Activated B cell treated with CpG ODN at 0.5 μM for 24 hours (primary cell): ENCODE results near the gene PRMT5. TPM values are rescaled to one million over a fixed set of nuclear protein-coding genes. Genes with fewer than 3 reads are reported as not detected.

Experiments used
- ATAC-seq: fragments of 200-7000 bp; cut with Tn5 transposase; one replicate; pipeline ENCODE4 v1.10.0; 2021; ENCODE audit warnings: low read depth, mild to moderate bottlenecking, moderate library complexity
- CTCF ChIA-PET: fragments of 350-600 bp; sonication (Branson Sonifier 250); formaldehyde crosslinking; loops from one replicate; lab custom pipeline; 2021; ENCODE audit warnings: antibody characterized with exemption; lab: Charles Lee
- POLR2A ChIA-PET: fragments of 350-600 bp; sonication (Branson Sonifier 250); formaldehyde crosslinking; loops from one replicate; lab custom pipeline; 2021; ENCODE audit warnings: antibody characterized with exemption; lab: Charles Lee
- DNase-seq: peaks from one replicate; pipeline ENCODE4 v3.0.0; 2022
- H3K27ac Mint-ChIP-seq: one replicate; pipeline ENCODE4 v1.8.0; 2020; ENCODE audit warnings: mixed read lengths
- H3K27me3 Mint-ChIP-seq: one replicate; pipeline ENCODE4 v1.8.0; 2021; ENCODE audit warnings: mixed read lengths
- H3K36me3 Mint-ChIP-seq: one replicate; pipeline ENCODE4 v1.8.0; 2021; ENCODE audit warnings: low read depth, mixed read lengths
- H3K4me1 Mint-ChIP-seq: one replicate; pipeline ENCODE4 v1.8.0; 2021; ENCODE audit warnings: mixed read lengths
- H3K4me3 Mint-ChIP-seq: one replicate; pipeline ENCODE4 v1.8.0; 2020; ENCODE audit warnings: mild to moderate bottlenecking, mixed read lengths
- H3K9me3 Mint-ChIP-seq: one replicate; pipeline ENCODE4 v1.8.0; 2020; ENCODE audit warnings: mixed read lengths
- intact Hi-C: fragments of 100-400 bp; cut with micrococcal nuclease; formaldehyde crosslinking; loops from one replicate; pipeline ENCODE4 v1.15.1; 2024
- total RNA-seq: library from RNA; stranded (reverse); gene quantifications from 2 replicates; pipeline ENCODE4 v1.2.3, GENCODE V29; 2022
- TF ChIP-seq, protein P1 (sequence below): fragments of 200-600 bp; IDR thresholded peaks from one replicate; pipeline ENCODE4 v1.8.0; 2022; ENCODE audit warnings: antibody characterized with exemption, mild to moderate bottlenecking

The PRMT5 gene
- total RNA-seq, 1 donor from 2014 or later = 75.3 TPM

DNA sequence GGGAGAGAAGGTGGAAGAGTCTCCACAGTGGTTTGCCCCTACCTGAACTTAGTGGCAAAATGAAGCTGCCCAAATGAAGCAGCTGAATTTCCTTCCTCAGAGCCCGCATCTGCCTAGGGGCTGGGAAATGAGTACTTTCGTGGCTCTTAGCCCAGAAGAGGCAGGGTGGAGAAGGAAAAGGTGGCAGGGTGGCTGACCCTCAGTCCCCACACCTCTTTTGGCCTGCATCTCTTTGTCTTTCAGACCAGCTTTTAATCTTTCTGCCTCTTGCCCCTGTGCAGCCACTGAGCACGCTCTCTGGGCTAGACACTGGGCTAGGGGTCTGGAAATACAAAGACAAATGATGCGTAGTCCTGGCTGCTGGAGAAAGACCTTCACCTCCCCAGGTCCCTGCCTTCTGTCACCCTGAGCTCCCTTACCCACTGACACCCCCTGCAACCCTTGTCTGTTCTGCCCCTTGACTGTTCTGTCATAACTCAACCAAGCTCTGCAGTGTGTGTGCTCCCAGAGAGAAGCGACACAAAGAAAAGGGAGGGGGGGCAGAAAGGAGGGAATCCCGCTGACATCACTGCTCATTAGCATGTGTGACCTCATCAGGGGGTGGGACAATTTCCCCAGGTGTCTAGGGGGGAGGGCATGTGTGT, 46.5 kb downstream of the PRMT5 start:
- Mint-ChIP-seq H3K9me3 (no peaks in the 10 kb centered on the region), H3K27ac (no peak overlapping the region), H3K4me3 (peak overlapping the region; percentile 7), H3K27me3 (no peaks in the 10 kb centered on the region), H3K4me1 (peaks cover 55% of the 10 kb centered on the region), H3K36me3 (peaks cover 28% of the 10 kb centered on the region)
- DNase-seq (no peak), ATAC-seq (no peak)
- TF ChIP-seq, protein P1, sequence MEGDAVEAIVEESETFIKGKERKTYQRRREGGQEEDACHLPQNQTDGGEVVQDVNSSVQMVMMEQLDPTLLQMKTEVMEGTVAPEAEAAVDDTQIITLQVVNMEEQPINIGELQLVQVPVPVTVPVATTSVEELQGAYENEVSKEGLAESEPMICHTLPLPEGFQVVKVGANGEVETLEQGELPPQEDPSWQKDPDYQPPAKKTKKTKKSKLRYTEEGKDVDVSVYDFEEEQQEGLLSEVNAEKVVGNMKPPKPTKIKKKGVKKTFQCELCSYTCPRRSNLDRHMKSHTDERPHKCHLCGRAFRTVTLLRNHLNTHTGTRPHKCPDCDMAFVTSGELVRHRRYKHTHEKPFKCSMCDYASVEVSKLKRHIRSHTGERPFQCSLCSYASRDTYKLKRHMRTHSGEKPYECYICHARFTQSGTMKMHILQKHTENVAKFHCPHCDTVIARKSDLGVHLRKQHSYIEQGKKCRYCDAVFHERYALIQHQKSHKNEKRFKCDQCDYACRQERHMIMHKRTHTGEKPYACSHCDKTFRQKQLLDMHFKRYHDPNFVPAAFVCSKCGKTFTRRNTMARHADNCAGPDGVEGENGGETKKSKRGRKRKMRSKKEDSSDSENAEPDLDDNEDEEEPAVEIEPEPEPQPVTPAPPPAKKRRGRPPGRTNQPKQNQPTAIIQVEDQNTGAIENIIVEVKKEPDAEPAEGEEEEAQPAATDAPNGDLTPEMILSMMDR = no peak
- ChIA-PET CTCF (interaction anchor here (0.9 to 8.6 kb wide), 5 partner anchors 10 to 312 kb away, joined by 3 to 103 read pairs (median 7); partner anchors contain the start of gene LRP10), POLR2A (interaction anchor here (0.6 to 9.4 kb wide), 10 partner anchors 11 to 1798 kb away, joined by 3 to 140 read pairs (median 4); partner anchors contain the start of genes DAD1, LRP10, OXA1L and PRMT5)
- intact Hi-C loops = loop anchor here (10.0 kb wide), 1 partner anchor 498 kb away; no protein-coding TSS in a partner anchor

DNA sequence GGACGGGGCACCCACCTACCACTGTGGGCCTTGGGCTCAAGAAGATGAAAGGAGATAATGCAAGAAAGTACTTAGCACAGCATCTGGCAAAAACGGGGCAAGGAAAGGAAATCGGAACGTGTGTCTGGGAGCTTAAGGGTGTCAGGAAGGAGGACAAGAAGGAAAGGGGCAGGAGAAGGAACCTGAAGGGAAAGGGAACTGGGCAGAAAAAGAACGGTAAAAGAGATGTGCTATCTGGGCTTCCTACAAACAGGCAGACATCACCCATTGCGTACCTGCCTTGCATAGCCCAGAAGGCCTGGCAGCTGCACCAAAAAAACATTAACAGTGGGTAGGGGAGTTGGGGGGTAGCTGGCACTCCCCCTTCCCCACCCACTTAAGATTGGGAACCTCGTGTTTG, 47.1 kb downstream of the PRMT5 start:
- Mint-ChIP-seq H3K27me3 (no peaks in the 10 kb centered on the region), H3K4me3 (no peak overlapping the region), H3K9me3 (no peaks in the 10 kb centered on the region), H3K36me3 (peaks cover 31% of the 10 kb centered on the region), H3K4me1 (peaks cover 49% of the 10 kb centered on the region), H3K27ac (peak overlapping the region; percentile 1)
- ATAC-seq = no peak
- intact Hi-C loops = loop anchor here (10.0 kb wide), 1 partner anchor 497 kb away; no protein-coding TSS in a partner anchor
- DNase-seq = no peak
- TF ChIP-seq, protein P1 = no peak
- ChIA-PET POLR2A (interaction anchor here (0.9 to 9.4 kb wide), 8 partner anchors 10 to 293 kb away, joined by 3 to 140 read pairs (median 4); partner anchors contain the start of genes DAD1, LRP10, OXA1L and PRMT5), CTCF (interaction anchor here (0.9 to 8.6 kb wide), 5 partner anchors 10 to 312 kb away, joined by 3 to 103 read pairs (median 7); partner anchors contain the start of gene LRP10)

DNA sequence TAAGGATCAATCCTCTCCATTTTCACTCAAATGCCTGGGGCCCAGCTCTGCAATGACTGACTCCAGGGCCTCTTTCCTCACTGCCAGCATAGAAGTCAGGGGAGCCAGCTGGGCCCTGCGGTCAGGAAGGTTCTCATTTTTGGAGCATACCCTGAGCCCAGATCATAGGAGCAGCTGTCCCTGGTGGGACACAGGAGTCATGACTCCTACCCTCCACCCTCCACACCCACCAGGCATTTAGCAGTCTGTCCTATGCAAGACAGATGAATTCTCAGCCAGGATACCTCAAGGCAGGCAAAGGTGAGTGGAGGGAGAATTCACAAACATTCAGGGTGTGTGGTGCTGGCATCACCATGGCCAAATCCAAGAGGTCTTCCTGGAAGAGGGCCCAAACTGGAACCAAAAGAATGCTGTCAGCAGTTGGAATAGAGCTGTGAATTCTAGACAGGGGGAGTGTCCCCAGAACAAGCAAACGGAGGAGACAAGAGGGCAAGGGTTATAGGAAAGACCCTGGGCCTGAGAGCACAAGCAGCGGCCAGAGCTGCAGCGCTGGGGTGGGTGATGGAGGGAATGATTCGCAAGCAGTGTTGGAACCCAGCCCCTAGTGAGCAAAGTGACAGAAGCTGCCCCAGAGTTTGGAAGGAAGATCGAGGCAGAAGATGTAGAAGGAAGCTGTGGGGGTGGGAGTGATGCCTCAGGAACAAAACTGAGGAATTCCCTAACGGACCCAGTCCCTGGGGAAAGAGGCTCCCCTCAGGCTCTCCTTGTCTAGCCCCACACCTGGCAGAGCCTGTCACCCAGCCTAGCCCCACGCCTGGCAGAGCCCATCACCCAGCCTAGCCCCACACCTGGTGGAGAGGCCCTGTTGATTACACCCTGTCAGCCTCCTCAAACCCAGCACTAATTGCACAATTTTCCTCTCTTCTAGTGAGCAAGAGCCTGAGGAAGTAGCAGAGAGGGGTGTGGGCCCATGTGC, 50.6 kb downstream of the PRMT5 start:
- POLR2A ChIA-PET = interaction anchor here (1.3 to 1.6 kb wide), 3 partner anchors 8 to 112 kb away, joined by 3 to 5 read pairs (median 4); partner anchors contain the start of gene OXA1L
- peaks cover 28% of the 10 kb centered on the region for H3K4me1 Mint-ChIP-seq
- H3K27ac Mint-ChIP-seq = peak overlapping the region; percentile 6
- no peak for ATAC-seq
- H3K27me3 Mint-ChIP-seq = no peaks in the 10 kb centered on the region
- H3K9me3 Mint-ChIP-seq = no peaks in the 10 kb centered on the region
- TF ChIP-seq, protein P1 = no peak
- H3K36me3 Mint-ChIP-seq = peaks cover 63% of the 10 kb centered on the region
- CTCF ChIA-PET = no interaction called here
- H3K4me3 Mint-ChIP-seq = no peak overlapping the region
- intact Hi-C loops = no loop called here
- DNase-seq = no peak

DNA sequence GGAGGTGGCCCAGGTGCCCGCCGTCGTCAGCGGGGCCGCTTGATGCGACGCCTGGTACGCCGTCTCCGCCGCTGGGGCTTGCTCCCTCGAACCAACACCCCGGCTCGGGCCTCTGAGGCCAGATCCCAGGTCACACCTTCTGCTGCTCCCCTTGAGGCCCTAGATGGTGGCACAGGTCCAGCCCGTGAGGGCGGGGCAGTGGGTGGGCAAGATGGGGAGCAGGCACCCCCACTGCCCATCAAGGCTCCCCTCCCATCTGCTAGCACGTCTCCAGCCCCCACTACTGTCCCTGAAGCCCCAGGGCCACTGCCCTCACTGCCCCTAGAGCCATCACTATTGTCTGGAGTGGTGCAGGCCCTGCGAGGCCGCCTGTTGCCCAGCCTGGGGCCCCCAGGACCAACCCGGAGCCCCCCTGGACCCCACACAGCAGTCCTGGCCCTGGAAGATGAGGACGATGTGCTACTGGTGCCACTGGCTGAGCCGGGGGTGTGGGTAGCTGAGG, 52.1 kb downstream of the PRMT5 start:
- intact Hi-C loops = no loop called here
- Mint-ChIP-seq H3K4me1 (peaks cover 23% of the 10 kb centered on the region), H3K4me3 (no peak overlapping the region), H3K36me3 (peaks cover 72% of the 10 kb centered on the region), H3K27me3 (no peaks in the 10 kb centered on the region), H3K9me3 (no peaks in the 10 kb centered on the region), H3K27ac (no peak overlapping the region)
- ChIA-PET CTCF (no interaction called here), POLR2A (interaction anchor here (1.3 kb wide), 1 partner anchor 9 kb away, joined by 4 read pairs; no protein-coding TSS in a partner anchor)
- DNase-seq = no peak
- ATAC-seq = no peak
- TF ChIP-seq, protein P1 = no peak
